GM21360 (cell line): Measurements from ENCODE around the gene ANO2.

Experiments used
- ATAC-seq: cut with Tn5 transposase; IDR thresholded peaks from one replicate; pipeline ENCODE4 v1.9.1; 2021; ENCODE audit warnings: mild to moderate bottlenecking, moderate library complexity; ENCODE audit not compliant: unreplicated experiment

ANO2 gene

GRCh38 chr12:5964913-5965900 lies 20.1 kb upstream of the ANO2 start:
- ATAC-seq = no peak

- ATAC-seq = no peak
These were observed 18.5 kb upstream of the ANO2 start for GRCh38 chr12:5963515-5963914.

- ATAC-seq = no peak
These were observed 15.7 kb upstream of the ANO2 start for GRCh38 chr12:5960783-5961182.

GRCh38 chr12:5956987-5957386 lies 11.9 kb upstream of the ANO2 start:
- no peak for ATAC-seq

- ATAC-seq = no peak
These were observed 9.6 kb upstream of the ANO2 start for GRCh38 chr12:5954661-5955060.

GRCh38 chr12:5953835-5954586 lies 9.0 kb upstream of the ANO2 start:
- ATAC-seq = no peak

- no peak for ATAC-seq
These were observed 7.0 kb upstream of the ANO2 start for GRCh38 chr12:5952031-5952430.

GRCh38 chr12:5948696-5949095 lies 3.6 kb upstream of the ANO2 start:
- ATAC-seq = no peak

GRCh38 chr12:5947006-5947405 lies 1.9 kb upstream of the ANO2 start:
- ATAC-seq = no peak

- ATAC-seq = no peak
These were observed 1.3 kb upstream of the ANO2 start for GRCh38 chr12:5946388-5946787.

GRCh38 chr12:5944688-5945070 lies 380 bp downstream of the ANO2 start:
- ATAC-seq = no peak

- ATAC-seq = no peak
These were observed 1.0 kb downstream of the ANO2 start for GRCh38 chr12:5944053-5944452.

- ATAC-seq = no peak
These were observed 3.2 kb downstream of the ANO2 start for GRCh38 chr12:5941907-5942306.

GRCh38 chr12:5927732-5928516 lies 17.1 kb downstream of the ANO2 start:
- ATAC-seq = no peak

GRCh38 chr12:5925646-5926045 lies 19.4 kb downstream of the ANO2 start:
- ATAC-seq = no peak

GRCh38 chr12:5924342-5924741 lies 20.7 kb downstream of the ANO2 start:
- no peak for ATAC-seq

GRCh38 chr12:5923751-5924150 lies 21.3 kb downstream of the ANO2 start:
- ATAC-seq = no peak

- ATAC-seq = no peak
These were observed 21.9 kb downstream of the ANO2 start for GRCh38 chr12:5923043-5923605.

GRCh38 chr12:5921966-5922899 lies 22.8 kb downstream of the ANO2 start:
- no peak for ATAC-seq
